H1 (cell line): ENCODE results near the gene RAPGEF1. TPM values are rescaled to one million over a fixed set of nuclear protein-coding genes. Genes with fewer than 3 reads are reported as not detected.

Experiments used
- CTCF ChIA-PET: fragments of 300-600 bp; sonication (Branson Sonifier 250); formaldehyde crosslinking; loops from one replicate; lab custom pipeline; 2021; ENCODE audit not compliant: partially characterized antibody; lab: Charles Lee
- POLR2A ChIA-PET: fragments of 300-600 bp; sonication (Branson Sonifier 250); formaldehyde crosslinking; loops from one replicate; lab custom pipeline; 2021; ENCODE audit warnings: inconsistent platforms; ENCODE audit not compliant: partially characterized antibody; lab: Charles Lee
- DNase-seq, 2 experiments: peaks; one replicate each; pipeline versions ENCODE4 v3.0.0 to v3.0.0-alpha.2; 2010 to 2022; ENCODE audit warnings: low spot score in 2 of 2, low read depth in 1 of 2, mixed read lengths in 1 of 2
- FAIRE-seq: peaks from 2 replicates; lab custom pipeline; 2011; peaks lifted over from hg19 to GRCh38; lab: Jason Lieb, UNC
- H2AFZ ChIP-seq: 2 replicates; pipeline ENCODE4 v1.8.1; 2012; ENCODE audit warnings: low read length, inconsistent platforms
- H2AK5ac ChIP-seq: 2 replicates; pipeline ENCODE4 v1.6.1; 2013; ENCODE audit warnings: low read depth, low read length
- H2BK120ac ChIP-seq: replicated peaks from 2 replicates; pipeline ENCODE3; 2013; ENCODE audit warnings: low read depth, low read length, inconsistent platforms
- H2BK12ac ChIP-seq: 2 replicates; pipeline ENCODE4 v1.6.1; 2013; ENCODE audit warnings: low read depth, low read length
- H2BK15ac ChIP-seq: 2 replicates; pipeline ENCODE4 v1.6.1; 2013; ENCODE audit warnings: low read length
- H2BK20ac ChIP-seq: 2 replicates; pipeline ENCODE4 v1.6.1; 2013; ENCODE audit warnings: low read length
- H2BK5ac ChIP-seq: 2 replicates; pipeline ENCODE4 v1.6.1; 2013; ENCODE audit warnings: low read depth, low read length
- H3K14ac ChIP-seq: 2 replicates; pipeline ENCODE4 v1.6.1; 2013; ENCODE audit warnings: inconsistent platforms; ENCODE audit not compliant: insufficient read length
- H3K18ac ChIP-seq: 2 replicates; pipeline ENCODE4 v1.6.1; 2013; ENCODE audit warnings: low read length; ENCODE audit errors: extremely low read depth
- H3K23ac ChIP-seq: 2 replicates; pipeline ENCODE4 v1.6.1; 2013; ENCODE audit warnings: inconsistent platforms; ENCODE audit not compliant: insufficient read length
- H3K23me2 ChIP-seq: 2 replicates; pipeline ENCODE4 v1.6.1; 2013; ENCODE audit warnings: low read depth, low read length
- H3K27ac ChIP-seq: 2 replicates; pipeline ENCODE4 v1.6.1; 2011; ENCODE audit warnings: low read depth, low read length, inconsistent platforms
- H3K27me3 ChIP-seq, 4 experiments: replicated peaks in 1 of 4; 1 replicate in 1 of 4; 2 replicates in 3 of 4; pipeline versions ENCODE4 v1.6.1 to v1.8.1; 2011 to 2013; ENCODE audit warnings: low read length in 3 of 4, mild to moderate bottlenecking in 3 of 4, inconsistent platforms in 2 of 4, mixed read lengths in 2 of 4, moderate library complexity in 1 of 4; ENCODE audit not compliant: control insufficient read depth in 3 of 4, insufficient read depth in 3 of 4; ENCODE audit errors: extremely low read depth in 1 of 4
- H3K36me3 ChIP-seq, 4 experiments: 2 replicates each; pipeline versions ENCODE4 v1.6.1 to v1.8.1; 2011 to 2013; ENCODE audit warnings: mild to moderate bottlenecking in 4 of 4, low read length in 3 of 4, moderate library complexity in 2 of 4, control low read depth in 1 of 4, inconsistent platforms in 1 of 4; ENCODE audit not compliant: insufficient read depth in 4 of 4, control insufficient read depth in 2 of 4
- H3K4ac ChIP-seq: replicated peaks from 2 replicates; pipeline ENCODE3; 2013; ENCODE audit warnings: low read length, low read depth, mixed read lengths, inconsistent platforms; ENCODE audit not compliant: insufficient read length
- H3K4me1 ChIP-seq, 4 experiments: replicated peaks in 1 of 4; 1 replicate in 1 of 4; 2 replicates in 3 of 4; pipeline versions ENCODE4 v1.6.1 to v1.8.1; 2011 to 2013; ENCODE audit warnings: low read length in 3 of 4, inconsistent platforms in 2 of 4, mixed read lengths in 1 of 4; ENCODE audit not compliant: insufficient read depth in 4 of 4, control insufficient read depth in 3 of 4
- H3K4me2 ChIP-seq, 2 experiments: 2 replicates each; pipeline versions ENCODE4 v1.6.1 to v1.8.1; 2011 to 2013; ENCODE audit warnings: low read depth in 2 of 2, low read length in 2 of 2, control low read depth in 1 of 2, inconsistent platforms in 1 of 2, mild to moderate bottlenecking in 1 of 2; ENCODE audit not compliant: insufficient read depth in 1 of 2
- H3K4me3 ChIP-seq, 4 experiments: fragments of 200-600, 300-600 bp in 1 of 4; sonication (generic), shearing (Covaris generic), sonication (Bioruptor Twin) in 1 of 4; 2 replicates each; pipeline versions ENCODE4 v1.5.1 to v1.8.1; 2011 to 2016; ENCODE audit warnings: low read length in 4 of 4, low read depth in 3 of 4, control low read depth in 2 of 4, inconsistent platforms in 2 of 4, mild to moderate bottlenecking in 2 of 4, mixed read lengths in 1 of 4, moderate library complexity in 1 of 4; ENCODE audit not compliant: insufficient read depth in 2 of 4; ENCODE audit errors: extremely low read depth in 1 of 4
- H3K56ac ChIP-seq: replicated peaks from 2 replicates; pipeline ENCODE3; 2013; ENCODE audit warnings: low read depth, mild to moderate bottlenecking, mixed read lengths, low read length, inconsistent platforms; ENCODE audit not compliant: insufficient read length
- H3K79me1 ChIP-seq: 2 replicates; pipeline ENCODE4 v1.6.1; 2013; ENCODE audit warnings: low read depth, low read length, control low read depth
- H3K79me2 ChIP-seq, 2 experiments: 2 replicates each; pipeline versions ENCODE4 v1.6.1 to v1.8.1; 2012 to 2013; ENCODE audit warnings: low read length in 2 of 2, mild to moderate bottlenecking in 2 of 2, inconsistent platforms in 1 of 2; ENCODE audit not compliant: insufficient read depth in 2 of 2, control insufficient read depth in 1 of 2
- H3K9ac ChIP-seq, 4 experiments: replicated peaks in 1 of 4; 1 replicate in 1 of 4; 2 replicates in 3 of 4; pipeline versions ENCODE4 v1.6.1 to v1.8.1; 2011 to 2013; ENCODE audit warnings: low read depth in 3 of 4, low read length in 3 of 4, control low read depth in 2 of 4, mild to moderate bottlenecking in 2 of 4, moderate library complexity in 2 of 4, inconsistent platforms in 1 of 4; ENCODE audit errors: extremely low read depth in 1 of 4
- H3K9me3 ChIP-seq, 2 experiments: 2 replicates each; pipeline versions ENCODE4 v1.6.1 to v1.8.1; 2012 to 2013; ENCODE audit warnings: mild to moderate bottlenecking in 2 of 2, moderate library complexity in 2 of 2, control low read depth in 1 of 2, inconsistent platforms in 1 of 2, low read depth in 1 of 2, low read length in 1 of 2, mixed read lengths in 1 of 2; ENCODE audit not compliant: insufficient read depth in 2 of 2
- H4K20me1 ChIP-seq, 2 experiments: replicated peaks in 1 of 2; 2 replicates each; pipeline versions ENCODE3 to v1.8.1; 2011 to 2013; ENCODE audit warnings: inconsistent platforms in 2 of 2, low read length in 2 of 2, mild to moderate bottlenecking in 1 of 2; ENCODE audit not compliant: insufficient read depth in 2 of 2, control insufficient read depth in 1 of 2
- H4K5ac ChIP-seq: 2 replicates; pipeline ENCODE4 v1.6.1; 2013; ENCODE audit warnings: low read length, low read depth, mixed read lengths, inconsistent platforms; ENCODE audit not compliant: insufficient read length
- H4K8ac ChIP-seq: 2 replicates; pipeline ENCODE4 v1.8.0; 2013; ENCODE audit warnings: mild to moderate bottlenecking, moderate library complexity, low read length, inconsistent platforms; ENCODE audit not compliant: insufficient read depth; ENCODE audit errors: extremely low read depth
- H4K91ac ChIP-seq: replicated peaks from 2 replicates; pipeline ENCODE3; 2013; ENCODE audit warnings: low read length, mixed read lengths, inconsistent platforms; ENCODE audit not compliant: insufficient read length
- SUZ12 ChIP-seq: fragments of 200-600 bp; sonication (generic); IDR thresholded peaks from 2 replicates; pipeline ENCODE4 v1.6.1; 2012; ENCODE audit warnings: mild to moderate bottlenecking, inconsistent platforms, low read length, moderate library complexity, mixed read lengths
- WGBS, 2 experiments: shearing (Covaris generic) in 1 of 2; methylation state at CpG; one replicate each; pipeline versions ENCODE4 v1.1.6 to v1.1.7; 2013 to 2015; ENCODE audit warnings: low lambda C conversion rate in 2 of 2, mixed read lengths in 2 of 2, inconsistent platforms in 1 of 2, low coverage in 1 of 2, missing lambda C conversion rate in 1 of 2; ENCODE audit not compliant: insufficient replicate concordance in 2 of 2, insufficient coverage in 1 of 2, insufficient read length in 1 of 2; ENCODE audit errors: extremely low coverage in 1 of 2, missing lambda C conversion rate in 1 of 2; 5-methylcytosine and 5-hydroxymethylcytosine counted together
- polyA plus RNA-seq, 7 experiments: library from polyadenylated mRNA; depleted of rRNA in 3 of 7; stranded (reverse) in 5 of 7; unstranded in 2 of 7; fragments of >200 nt in 5 of 7; fragments of 200-250 nt in 2 of 7; gene quantifications; 1 replicate in 5 of 7; 2 replicates in 1 of 7; 4 replicates in 1 of 7; pipeline versions ENCODE4 v1.2.1 to v1.2.3, GENCODE V29; 2011 to 2013; ENCODE audit warnings: missing spikeins in 2 of 7, mixed read lengths in 2 of 7
- total RNA-seq: library from RNA; stranded (reverse); fragmentation: NEBNext Ultra II Directional; extraction: Animal tissue kit (Norgen Biotek cat#: 25700); gene quantifications from 2 replicates; pipeline ENCODE4 v1.2.1, GENCODE V29; 2021

Gene RAPGEF1
- total and polyA plus RNA-seq, 2 of the 8 experiments (the other 6 are each of a cell fraction or from before 2014, with no cell fraction given) = 29.7 to 78.9 TPM

DNA sequence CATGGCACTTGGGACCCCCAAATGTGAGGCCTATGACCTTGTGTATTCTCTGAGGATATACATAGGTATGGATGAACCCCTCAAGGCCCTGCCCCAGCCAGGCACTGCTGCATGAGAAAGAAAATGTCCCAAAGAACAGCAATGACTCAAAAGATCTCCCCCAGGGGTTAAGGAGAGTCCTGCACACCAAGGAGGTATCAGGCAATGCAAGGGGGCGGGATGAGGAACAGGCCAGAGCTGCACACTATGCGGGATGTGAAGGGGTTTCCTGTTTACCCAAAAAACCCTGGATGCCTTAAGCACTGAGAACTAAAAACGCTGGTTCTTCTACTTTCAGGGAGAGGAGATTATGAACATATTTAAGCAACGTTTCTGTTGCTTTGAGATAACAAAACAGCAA is 3.4 kb downstream of the RAPGEF1 start:
- no peak overlapping the region for H2AFZ ChIP-seq
- H4K5ac ChIP-seq = no peak overlapping the region
- H3K4me3 ChIP-seq = no peak overlapping the region
- no peak overlapping the region for H2AK5ac ChIP-seq
- no peak overlapping the region for H2BK20ac ChIP-seq
- CTCF ChIA-PET = interaction anchor here (0.9 to 1.7 kb wide), 8 partner anchors 8 to 145 kb away, joined by 3 to 10 read pairs (median 4); no protein-coding TSS in a partner anchor
- H3K79me1 ChIP-seq = peaks cover 20% of the 10 kb centered on the region
- H2BK12ac ChIP-seq = no peak overlapping the region
- H3K4me1 ChIP-seq = peaks cover 2 to 12% (median 4%) of the 10 kb centered on the region in 4 experiments; a peak in 5 of 7 replicates
- H3K56ac ChIP-seq = no peak overlapping the region
- no peak overlapping the region for H4K8ac ChIP-seq
- peaks cover 5 to 71% of the 10 kb centered on the region in 2 experiments; a peak in 3 of 4 replicates for H3K79me2 ChIP-seq
- H3K4ac ChIP-seq = no peak overlapping the region
- POLR2A ChIA-PET = interaction anchor here (0.6 to 1.0 kb wide), 2 partner anchors 8 to 191 kb away, joined by 3 to 4 read pairs; partner anchors contain the start of gene PRRT1B
- H4K20me1 ChIP-seq = peaks cover 0 to 27% of the 10 kb centered on the region in 2 experiments
- H2BK5ac ChIP-seq = no peak overlapping the region
- no peak overlapping the region for H4K91ac ChIP-seq
- peaks cover 2% of the 10 kb centered on the region; the same call in 1 of the 2 replicates for H3K23me2 ChIP-seq
- H3K18ac ChIP-seq = no peak overlapping the region
- no peak overlapping the region for H3K9ac ChIP-seq
- no peak overlapping the region for H3K23ac ChIP-seq
- peaks cover 0 to 7% of the 10 kb centered on the region in 2 experiments; a peak in 1 of 4 replicates for H3K9me3 ChIP-seq
- no peaks in the 10 kb centered on the region for H3K36me3 ChIP-seq
- no peak overlapping the region for H3K27ac ChIP-seq
- no peak overlapping the region for H2BK15ac ChIP-seq
- no peak overlapping the region for H3K14ac ChIP-seq
- DNase-seq = no peak
- no peak for TF ChIP-seq SUZ12
- TF ChIP-seq, all 59 proteins: peak for 0
- no peak overlapping the region for H2BK120ac ChIP-seq
- H3K4me2 ChIP-seq = no peak overlapping the region
- FAIRE-seq = no peak
- WGBS, 2 experiments = 86% methylated on average over 4 of the region's 4 CpGs; no CpG with 5 or more reads in 1 of the 2 experiments
- H3K27me3 ChIP-seq = no peaks in the 10 kb centered on the region; a peak in 1 of 7 replicates
